Measurements from ENCODE around the gene S1PR3. TPM values are rescaled to one million over a fixed set of nuclear protein-coding genes. Genes with fewer than 3 reads are reported as not detected.

The S1PR3 gene
- total RNA-seq, 1 experiment from 2014 or later, result 38.7 TPM

GRCh38 chr9:89036891-89037290 is 45.6 kb downstream of the S1PR3 start:
- H3K9me3 ChIP-seq, result no peaks in the 10 kb centered on the region
- no peak overlapping the region for H3K4me3 ChIP-seq
- DNase-seq, result no peak
- H3K27me3 ChIP-seq, result no peaks in the 10 kb centered on the region
- no peaks in the 10 kb centered on the region for H3K36me3 ChIP-seq

GRCh38 chr9:89037346-89037745 is 46.1 kb downstream of the S1PR3 start:
- no peak for DNase-seq
- H3K9me3 ChIP-seq, result no peaks in the 10 kb centered on the region
- H3K4me3 ChIP-seq, result no peak overlapping the region

GRCh38 chr9:89037891-89038290 is 46.6 kb downstream of the S1PR3 start:
- Histone ChIP-seq H3K4me3 (no peak overlapping the region), H3K9me3 (no peaks in the 10 kb centered on the region), H3K27me3 (no peaks in the 10 kb centered on the region), H3K36me3 (no peaks in the 10 kb centered on the region)
- no peak for DNase-seq

More at GRCh38 chr9:89037346-89037745, 46.1 kb downstream of the S1PR3 start:
- Histone ChIP-seq H3K36me3 (no peaks in the 10 kb centered on the region), H3K27me3 (no peaks in the 10 kb centered on the region)

GRCh38 chr9:89038382-89039103 is 47.3 kb downstream of the S1PR3 start:
- no peak overlapping the region for H3K4me3 ChIP-seq
- no peaks in the 10 kb centered on the region for H3K9me3 ChIP-seq
- DNase-seq, result peak; percentile 82
- H3K36me3 ChIP-seq, result no peaks in the 10 kb centered on the region
- H3K27me3 ChIP-seq, result no peaks in the 10 kb centered on the region

- H3K4me3 ChIP-seq, result no peak overlapping the region
- H3K27me3 ChIP-seq, result no peaks in the 10 kb centered on the region
- no peak for DNase-seq
- no peaks in the 10 kb centered on the region for H3K9me3 ChIP-seq
- no peaks in the 10 kb centered on the region for H3K36me3 ChIP-seq
Observed at GRCh38 chr9:89039104-89039465, 47.8 kb downstream of the S1PR3 start.

- H3K27me3 ChIP-seq, result no peaks in the 10 kb centered on the region
- no peak for DNase-seq
- H3K4me3 ChIP-seq, result no peak overlapping the region
- H3K36me3 ChIP-seq, result no peaks in the 10 kb centered on the region
- no peaks in the 10 kb centered on the region for H3K9me3 ChIP-seq
Observed at GRCh38 chr9:89039664-89040063, 48.4 kb downstream of the S1PR3 start.

DNA sequence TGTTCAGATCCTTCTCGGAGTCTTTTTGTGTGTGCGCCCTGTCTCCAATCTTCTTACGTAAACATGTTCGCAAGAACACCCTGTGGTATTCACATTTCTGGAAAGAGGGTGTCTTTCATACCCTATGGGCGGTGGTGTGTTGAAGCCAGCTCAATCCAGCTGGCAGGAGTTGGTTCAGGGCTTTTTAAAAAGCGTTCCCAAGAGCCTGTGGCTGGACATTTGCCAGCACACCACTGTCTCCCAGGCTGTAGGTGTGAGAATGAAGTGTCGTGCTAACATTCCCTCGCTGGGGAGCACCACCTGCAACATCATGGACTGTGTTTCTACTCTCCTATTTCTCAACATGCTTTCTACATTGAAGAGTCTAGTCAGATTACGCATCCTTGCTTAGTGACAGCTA is 51.7 kb downstream of the S1PR3 start:
- Histone ChIP-seq H3K4me3 (no peak overlapping the region), H3K9me3 (no peaks in the 10 kb centered on the region), H3K36me3 (no peaks in the 10 kb centered on the region), H3K27me3 (no peaks in the 10 kb centered on the region)
- no peak for DNase-seq

GRCh38 chr9:89044104-89044503 is 52.8 kb downstream of the S1PR3 start:
- Histone ChIP-seq H3K4me3 (no peak overlapping the region), H3K9me3 (no peaks in the 10 kb centered on the region), H3K36me3 (no peaks in the 10 kb centered on the region), H3K27me3 (no peaks in the 10 kb centered on the region)
- no peak for DNase-seq

GRCh38 chr9:89044881-89045280 is 53.6 kb downstream of the S1PR3 start:
- H3K36me3 ChIP-seq, result no peaks in the 10 kb centered on the region
- no peaks in the 10 kb centered on the region for H3K9me3 ChIP-seq
- no peak for DNase-seq
- no peak overlapping the region for H3K4me3 ChIP-seq
- no peaks in the 10 kb centered on the region for H3K27me3 ChIP-seq

DNA sequence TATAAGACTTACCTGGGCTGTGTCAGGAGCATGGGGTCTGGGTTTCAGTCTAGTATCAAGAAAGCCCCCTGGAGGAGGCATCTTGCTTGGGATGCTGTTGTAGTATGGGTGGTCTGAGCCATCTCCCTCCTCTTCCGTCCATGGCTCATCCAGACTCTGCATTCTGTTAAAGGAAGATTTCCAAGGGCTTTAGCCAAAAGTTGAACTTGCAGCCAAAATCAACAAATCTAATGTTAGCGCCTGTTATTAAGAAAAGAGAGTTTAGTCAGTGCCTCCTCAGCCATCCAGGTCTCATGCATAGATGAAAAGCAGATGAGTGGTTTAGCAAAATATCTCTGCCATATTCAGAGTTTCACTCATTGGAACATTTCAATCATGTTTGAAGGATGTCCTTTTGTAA is 55.6 kb downstream of the S1PR3 start:
- no peak for DNase-seq
- Histone ChIP-seq H3K4me3 (no peak overlapping the region), H3K27me3 (no peaks in the 10 kb centered on the region), H3K9me3 (no peaks in the 10 kb centered on the region), H3K36me3 (no peaks in the 10 kb centered on the region)

DNA sequence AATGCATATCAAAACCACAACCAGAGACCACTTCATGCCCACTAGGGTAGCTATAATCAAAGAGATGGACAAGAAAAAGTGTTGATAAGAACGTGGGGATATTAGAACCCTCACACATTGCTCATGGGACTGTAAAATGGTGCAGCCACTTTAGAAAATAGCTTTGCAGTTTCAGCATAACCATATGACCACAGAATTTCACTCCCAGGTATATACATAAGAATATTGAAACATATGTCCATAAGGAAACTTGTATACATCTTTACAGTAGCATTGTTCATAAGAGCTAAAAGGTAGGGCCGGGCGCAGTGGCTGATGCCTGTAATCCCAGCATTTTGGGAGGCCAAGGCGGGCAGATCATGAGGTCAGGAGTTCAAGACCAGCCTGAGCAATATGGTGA is 56.4 kb downstream of the S1PR3 start:
- no peaks in the 10 kb centered on the region for H3K36me3 ChIP-seq
- no peaks in the 10 kb centered on the region for H3K27me3 ChIP-seq
- no peaks in the 10 kb centered on the region for H3K9me3 ChIP-seq
- H3K4me3 ChIP-seq, result no peak overlapping the region
- DNase-seq, result no peak

DNA sequence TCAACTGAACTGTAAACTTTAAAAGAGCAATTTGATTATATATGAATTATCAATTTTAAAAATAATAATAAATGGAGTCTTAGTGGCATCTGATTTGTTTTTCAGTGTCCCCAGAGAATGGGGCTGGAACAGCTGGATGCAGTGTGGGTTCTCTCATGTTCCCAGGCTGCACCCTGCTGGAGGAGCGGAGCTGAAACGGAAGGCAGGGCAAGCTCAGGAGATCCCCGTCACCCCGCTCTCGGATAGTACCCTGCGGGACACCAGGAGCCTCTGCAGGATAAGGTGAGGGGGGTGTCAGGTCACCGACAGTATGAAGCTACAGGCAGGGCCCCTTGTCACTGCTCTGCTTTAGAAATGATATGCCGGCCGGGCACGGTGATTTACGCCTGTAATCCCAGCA is 57.3 kb downstream of the S1PR3 start:
- no peak for DNase-seq
- no peaks in the 10 kb centered on the region for H3K27me3 ChIP-seq
- no peaks in the 10 kb centered on the region for H3K9me3 ChIP-seq
- no peaks in the 10 kb centered on the region for H3K36me3 ChIP-seq
- no peak overlapping the region for H3K4me3 ChIP-seq

DNA sequence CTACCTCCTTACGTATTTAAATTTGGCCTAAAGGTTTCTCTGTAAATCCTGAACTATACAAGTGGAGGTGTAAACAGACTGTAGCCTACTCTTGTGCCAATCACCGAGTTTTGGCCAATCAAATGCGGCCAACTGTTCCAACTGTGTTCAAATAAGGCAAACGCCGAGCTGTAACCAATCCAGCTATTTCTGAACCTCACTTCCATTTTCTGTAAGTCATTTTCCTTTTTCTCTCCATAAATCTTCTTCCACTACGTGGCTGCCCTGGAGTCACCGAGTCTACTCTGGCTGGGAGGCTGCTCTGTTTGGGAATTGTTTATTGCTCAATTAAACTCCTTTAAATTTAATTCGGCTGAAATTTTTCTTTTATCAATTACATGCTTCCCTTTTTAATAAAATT is 58.4 kb downstream of the S1PR3 start:
- Histone ChIP-seq H3K36me3 (no peaks in the 10 kb centered on the region), H3K27me3 (no peaks in the 10 kb centered on the region), H3K9me3 (no peaks in the 10 kb centered on the region), H3K4me3 (no peak overlapping the region)
- no peak for DNase-seq

DNA sequence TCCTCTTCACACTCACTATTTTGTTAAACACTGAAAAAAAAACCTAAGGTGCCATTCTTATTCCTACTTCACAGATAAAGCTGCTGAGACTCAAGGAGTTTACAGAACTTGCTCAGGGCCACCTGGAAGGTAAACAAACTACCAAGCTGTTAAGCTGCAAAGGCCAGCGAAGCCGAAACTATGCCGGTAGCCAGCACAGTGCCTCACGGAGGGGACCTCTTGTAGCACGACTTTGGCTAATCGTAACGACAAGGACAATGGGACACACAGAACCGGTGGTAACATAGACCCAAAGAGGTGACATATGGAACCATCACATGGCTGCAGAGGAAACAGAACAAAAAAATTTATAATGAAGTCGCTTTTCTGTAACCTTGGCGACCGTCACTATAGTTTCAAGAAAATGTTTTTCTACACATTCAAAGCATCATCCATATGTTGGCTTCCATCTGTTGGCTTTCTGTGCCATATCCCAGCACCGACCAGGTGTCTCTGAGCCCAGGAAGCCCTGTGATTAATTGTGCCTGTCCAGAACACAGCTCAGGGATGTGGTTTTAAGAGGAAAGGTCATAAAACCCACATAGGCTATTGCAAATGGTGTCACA is 60.3 kb downstream of the S1PR3 start:
- Histone ChIP-seq H3K36me3 (no peaks in the 10 kb centered on the region), H3K4me3 (no peak overlapping the region), H3K27me3 (no peaks in the 10 kb centered on the region), H3K9me3 (no peaks in the 10 kb centered on the region)
- DNase-seq, result no peak

GRCh38 chr9:89052470-89053097 is 61.3 kb downstream of the S1PR3 start:
- Histone ChIP-seq H3K27me3 (no peaks in the 10 kb centered on the region), H3K9me3 (no peaks in the 10 kb centered on the region), H3K4me3 (no peak overlapping the region), H3K36me3 (no peaks in the 10 kb centered on the region)
- DNase-seq, result no peak

- Histone ChIP-seq H3K4me3 (no peak overlapping the region), H3K27me3 (no peaks in the 10 kb centered on the region), H3K9me3 (no peaks in the 10 kb centered on the region), H3K36me3 (no peaks in the 10 kb centered on the region)
- DNase-seq, result no peak
Observed at GRCh38 chr9:89053301-89053700, 62.0 kb downstream of the S1PR3 start.

Measured in MG63 (cell line).